ENCODE results near the gene CCL21. TPM values are rescaled to one million over a fixed set of nuclear protein-coding genes. Genes with fewer than 3 reads are reported as not detected.

Gene CCL21
- total RNA-seq, 1 experiment from 2014 or later: not detected

DNA sequence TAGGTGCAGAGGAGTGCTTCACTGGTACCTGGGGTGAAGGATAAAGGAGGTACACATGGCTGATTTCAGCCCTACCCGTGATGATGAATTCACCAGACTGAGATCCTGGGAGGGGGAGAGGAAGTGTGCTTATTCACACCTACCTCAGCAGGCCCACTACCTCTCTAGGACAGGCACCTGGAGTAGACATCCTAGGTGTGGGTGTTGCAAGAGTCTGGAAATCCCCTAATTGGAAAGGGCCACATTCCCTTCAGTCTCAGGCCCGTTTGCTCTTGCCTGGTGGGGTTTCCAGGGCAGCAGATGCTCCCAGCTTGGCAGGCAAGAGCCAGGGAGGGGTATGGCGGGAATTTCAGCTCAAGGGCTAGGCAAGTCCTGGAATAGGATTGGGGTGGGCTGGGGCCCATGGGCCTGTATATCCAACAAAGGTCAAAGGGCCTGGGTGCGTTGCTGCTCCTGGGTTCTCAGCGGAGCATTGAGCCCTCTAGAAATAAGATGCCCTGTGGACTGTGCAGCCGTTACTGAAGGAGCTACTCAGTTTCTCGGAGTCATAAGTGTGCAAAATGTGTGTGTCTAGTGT, 5.8 kb upstream of the CCL21 start:
- H3K27me3 Mint-ChIP-seq (ENCODE audit: low read depth): peaks cover 29% of the 10 kb centered on the region
- no peaks in the 10 kb centered on the region for H3K36me3 Mint-ChIP-seq
- TF ChIP-seq ZNF232 (CRISPR knock-in tag; IDR thresholded peaks at IDR 0.05): no peak
- TF ChIP-seq, protein P1, sequence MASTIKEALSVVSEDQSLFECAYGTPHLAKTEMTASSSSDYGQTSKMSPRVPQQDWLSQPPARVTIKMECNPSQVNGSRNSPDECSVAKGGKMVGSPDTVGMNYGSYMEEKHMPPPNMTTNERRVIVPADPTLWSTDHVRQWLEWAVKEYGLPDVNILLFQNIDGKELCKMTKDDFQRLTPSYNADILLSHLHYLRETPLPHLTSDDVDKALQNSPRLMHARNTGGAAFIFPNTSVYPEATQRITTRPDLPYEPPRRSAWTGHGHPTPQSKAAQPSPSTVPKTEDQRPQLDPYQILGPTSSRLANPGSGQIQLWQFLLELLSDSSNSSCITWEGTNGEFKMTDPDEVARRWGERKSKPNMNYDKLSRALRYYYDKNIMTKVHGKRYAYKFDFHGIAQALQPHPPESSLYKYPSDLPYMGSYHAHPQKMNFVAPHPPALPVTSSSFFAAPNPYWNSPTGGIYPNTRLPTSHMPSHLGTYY (CRISPR knock-in tag; IDR thresholded peaks at IDR 0.05): no peak
- TF ChIP-seq RELA (CRISPR knock-in tag; IDR thresholded peaks at IDR 0.05; ENCODE audit: borderline replicate concordance): no peak
- TF ChIP-seq, protein P2, sequence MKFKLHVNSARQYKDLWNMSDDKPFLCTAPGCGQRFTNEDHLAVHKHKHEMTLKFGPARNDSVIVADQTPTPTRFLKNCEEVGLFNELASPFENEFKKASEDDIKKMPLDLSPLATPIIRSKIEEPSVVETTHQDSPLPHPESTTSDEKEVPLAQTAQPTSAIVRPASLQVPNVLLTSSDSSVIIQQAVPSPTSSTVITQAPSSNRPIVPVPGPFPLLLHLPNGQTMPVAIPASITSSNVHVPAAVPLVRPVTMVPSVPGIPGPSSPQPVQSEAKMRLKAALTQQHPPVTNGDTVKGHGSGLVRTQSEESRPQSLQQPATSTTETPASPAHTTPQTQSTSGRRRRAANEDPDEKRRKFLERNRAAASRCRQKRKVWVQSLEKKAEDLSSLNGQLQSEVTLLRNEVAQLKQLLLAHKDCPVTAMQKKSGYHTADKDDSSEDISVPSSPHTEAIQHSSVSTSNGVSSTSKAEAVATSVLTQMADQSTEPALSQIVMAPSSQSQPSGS (CRISPR knock-in tag; IDR thresholded peaks at IDR 0.05; ENCODE audit: borderline replicate concordance, low read depth): no peak
- TF ChIP-seq PRRX2 (CRISPR knock-in tag; IDR thresholded peaks at IDR 0.05): no peak
- no peak for TF ChIP-seq ZNF138 (CRISPR knock-in tag; conservative IDR thresholded peaks at IDR 0.05)
- ChIA-PET CTCF (interaction anchor here (1.2 to 13.3 kb wide), 2 partner anchors 14 to 40 kb away, joined by 3 to 122 read pairs; no protein-coding TSS in a partner anchor), POLR2A (no interaction called here)
- H3K4me1 Mint-ChIP-seq: no peaks in the 10 kb centered on the region
- peaks cover under 1% of the 10 kb centered on the region; the same call in 1 of the 2 replicates for H3K9me3 Mint-ChIP-seq
- ATAC-seq (no peak), DNase-seq (ENCODE audit: low spot score) (no peak)
- no peak overlapping the region for H3K4me3 Mint-ChIP-seq
- H3K27ac Mint-ChIP-seq: no peak overlapping the region

DNA sequence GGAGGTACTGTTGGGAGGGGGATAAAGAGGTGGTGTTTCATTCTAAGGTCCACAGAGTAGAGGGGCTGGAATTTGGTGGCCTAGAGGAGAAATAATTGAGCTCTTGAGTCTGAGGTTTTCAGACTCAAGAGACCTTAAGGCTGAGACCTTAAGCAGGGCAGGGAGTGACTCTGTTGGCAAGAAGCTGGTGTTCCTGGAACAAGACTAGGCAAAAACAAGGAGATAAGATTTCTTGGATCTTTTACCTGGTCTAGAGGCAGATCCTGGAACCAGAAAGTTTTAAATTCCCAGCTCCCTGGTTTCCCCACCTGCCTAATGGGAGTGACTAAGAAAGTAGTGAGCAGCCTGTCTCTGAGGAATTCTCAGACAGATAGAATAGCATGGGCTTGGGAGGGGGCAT, 4.1 kb upstream of the CCL21 start:
- TF ChIP-seq NR1H2 (CRISPR knock-in tag; IDR thresholded peaks at IDR 0.05): no peak
- TF ChIP-seq, protein P3, sequence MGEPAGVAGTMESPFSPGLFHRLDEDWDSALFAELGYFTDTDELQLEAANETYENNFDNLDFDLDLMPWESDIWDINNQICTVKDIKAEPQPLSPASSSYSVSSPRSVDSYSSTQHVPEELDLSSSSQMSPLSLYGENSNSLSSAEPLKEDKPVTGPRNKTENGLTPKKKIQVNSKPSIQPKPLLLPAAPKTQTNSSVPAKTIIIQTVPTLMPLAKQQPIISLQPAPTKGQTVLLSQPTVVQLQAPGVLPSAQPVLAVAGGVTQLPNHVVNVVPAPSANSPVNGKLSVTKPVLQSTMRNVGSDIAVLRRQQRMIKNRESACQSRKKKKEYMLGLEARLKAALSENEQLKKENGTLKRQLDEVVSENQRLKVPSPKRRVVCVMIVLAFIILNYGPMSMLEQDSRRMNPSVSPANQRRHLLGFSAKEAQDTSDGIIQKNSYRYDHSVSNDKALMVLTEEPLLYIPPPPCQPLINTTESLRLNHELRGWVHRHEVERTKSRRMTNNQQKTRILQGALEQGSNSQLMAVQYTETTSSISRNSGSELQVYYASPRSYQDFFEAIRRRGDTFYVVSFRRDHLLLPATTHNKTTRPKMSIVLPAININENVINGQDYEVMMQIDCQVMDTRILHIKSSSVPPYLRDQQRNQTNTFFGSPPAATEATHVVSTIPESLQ (CRISPR knock-in tag; IDR thresholded peaks at IDR 0.05): no peak
- TF ChIP-seq PRRX2 (CRISPR knock-in tag; IDR thresholded peaks at IDR 0.05): no peak
- Mint-ChIP-seq H3K4me3 (no peak overlapping the region), H3K36me3 (no peaks in the 10 kb centered on the region), H3K9me3 (no peaks in the 10 kb centered on the region), H3K27me3 (ENCODE audit: low read depth) (peaks cover 23% of the 10 kb centered on the region), H3K27ac (no peak overlapping the region), H3K4me1 (no peaks in the 10 kb centered on the region)
- ChIA-PET CTCF (interaction anchor here (1.0 to 13.3 kb wide), 2 partner anchors 12 to 49 kb away, joined by 3 to 122 read pairs; no protein-coding TSS in a partner anchor), POLR2A (no interaction called here)
- ATAC-seq: no peak
- DNase-seq (ENCODE audit: low spot score): no peak

DNA sequence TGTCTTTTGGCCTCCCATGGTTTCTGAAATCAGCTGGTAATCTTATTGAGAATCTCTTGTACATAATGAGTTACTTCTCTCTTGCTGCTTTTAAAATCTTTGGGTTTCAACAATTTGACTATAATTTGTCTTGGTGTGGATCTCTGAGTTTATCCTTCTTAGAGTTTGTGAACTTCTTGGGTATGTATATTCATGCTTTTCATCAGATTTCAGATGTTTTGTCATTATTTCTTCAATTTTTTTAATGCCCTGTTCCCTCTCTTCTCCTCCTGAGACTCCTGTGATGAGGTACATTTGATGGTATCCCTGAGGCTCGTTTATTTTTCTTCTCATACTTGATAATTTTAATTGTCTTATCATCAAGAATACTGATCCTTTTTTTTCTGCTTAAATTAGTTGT, 2.2 kb upstream of the CCL21 start:
- H3K9me3 Mint-ChIP-seq: no peaks in the 10 kb centered on the region
- H3K4me3 Mint-ChIP-seq: no peak overlapping the region
- DNase-seq (ENCODE audit: low spot score): no peak
- ATAC-seq: no peak
- no peaks in the 10 kb centered on the region for H3K36me3 Mint-ChIP-seq
- H3K4me1 Mint-ChIP-seq: no peaks in the 10 kb centered on the region
- ChIA-PET CTCF (interaction anchor here (13.3 kb wide), 1 partner anchor 10 kb away, joined by 122 read pairs; no protein-coding TSS in a partner anchor), POLR2A (no interaction called here)
- peaks cover 23% of the 10 kb centered on the region for H3K27me3 Mint-ChIP-seq (ENCODE audit: low read depth)
- H3K27ac Mint-ChIP-seq: no peak overlapping the region
- TF ChIP-seq TEAD1 (CRISPR knock-in tag; IDR thresholded peaks at IDR 0.05): no peak
- TF ChIP-seq IRF2 (CRISPR knock-in tag; IDR thresholded peaks at IDR 0.05; ENCODE audit: borderline replicate concordance, low read depth): no peak
- no peak for TF ChIP-seq CREM (CRISPR knock-in tag; IDR thresholded peaks at IDR 0.05)
- TF ChIP-seq MYBL2 (CRISPR knock-in tag; IDR thresholded peaks at IDR 0.05): no peak
- no peak for TF ChIP-seq SP1 (CRISPR knock-in tag; conservative IDR thresholded peaks at IDR 0.05)
- TF ChIP-seq NR3C1 (CRISPR knock-in tag; conservative IDR thresholded peaks at IDR 0.05; ENCODE audit: low read depth): no peak
- no peak for TF ChIP-seq EMX1 (CRISPR knock-in tag; IDR thresholded peaks at IDR 0.05)
- TF ChIP-seq, protein P4, sequence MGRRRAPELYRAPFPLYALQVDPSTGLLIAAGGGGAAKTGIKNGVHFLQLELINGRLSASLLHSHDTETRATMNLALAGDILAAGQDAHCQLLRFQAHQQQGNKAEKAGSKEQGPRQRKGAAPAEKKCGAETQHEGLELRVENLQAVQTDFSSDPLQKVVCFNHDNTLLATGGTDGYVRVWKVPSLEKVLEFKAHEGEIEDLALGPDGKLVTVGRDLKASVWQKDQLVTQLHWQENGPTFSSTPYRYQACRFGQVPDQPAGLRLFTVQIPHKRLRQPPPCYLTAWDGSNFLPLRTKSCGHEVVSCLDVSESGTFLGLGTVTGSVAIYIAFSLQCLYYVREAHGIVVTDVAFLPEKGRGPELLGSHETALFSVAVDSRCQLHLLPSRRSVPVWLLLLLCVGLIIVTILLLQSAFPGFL (CRISPR knock-in tag; IDR thresholded peaks at IDR 0.05; ENCODE audit: borderline replicate concordance): no peak
- TF ChIP-seq, protein P5, sequence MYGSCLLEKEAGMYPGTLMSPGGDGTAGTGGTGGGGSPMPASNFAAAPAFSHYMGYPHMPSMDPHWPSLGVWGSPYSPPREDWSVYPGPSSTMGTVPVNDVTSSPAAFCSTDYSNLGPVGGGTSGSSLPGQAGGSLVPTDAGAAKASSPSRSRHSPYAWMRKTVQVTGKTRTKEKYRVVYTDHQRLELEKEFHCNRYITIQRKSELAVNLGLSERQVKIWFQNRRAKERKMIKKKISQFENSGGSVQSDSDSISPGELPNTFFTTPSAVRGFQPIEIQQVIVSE (CRISPR knock-in tag; IDR thresholded peaks at IDR 0.05; ENCODE audit: borderline replicate concordance): no peak
- TF ChIP-seq, protein P6, sequence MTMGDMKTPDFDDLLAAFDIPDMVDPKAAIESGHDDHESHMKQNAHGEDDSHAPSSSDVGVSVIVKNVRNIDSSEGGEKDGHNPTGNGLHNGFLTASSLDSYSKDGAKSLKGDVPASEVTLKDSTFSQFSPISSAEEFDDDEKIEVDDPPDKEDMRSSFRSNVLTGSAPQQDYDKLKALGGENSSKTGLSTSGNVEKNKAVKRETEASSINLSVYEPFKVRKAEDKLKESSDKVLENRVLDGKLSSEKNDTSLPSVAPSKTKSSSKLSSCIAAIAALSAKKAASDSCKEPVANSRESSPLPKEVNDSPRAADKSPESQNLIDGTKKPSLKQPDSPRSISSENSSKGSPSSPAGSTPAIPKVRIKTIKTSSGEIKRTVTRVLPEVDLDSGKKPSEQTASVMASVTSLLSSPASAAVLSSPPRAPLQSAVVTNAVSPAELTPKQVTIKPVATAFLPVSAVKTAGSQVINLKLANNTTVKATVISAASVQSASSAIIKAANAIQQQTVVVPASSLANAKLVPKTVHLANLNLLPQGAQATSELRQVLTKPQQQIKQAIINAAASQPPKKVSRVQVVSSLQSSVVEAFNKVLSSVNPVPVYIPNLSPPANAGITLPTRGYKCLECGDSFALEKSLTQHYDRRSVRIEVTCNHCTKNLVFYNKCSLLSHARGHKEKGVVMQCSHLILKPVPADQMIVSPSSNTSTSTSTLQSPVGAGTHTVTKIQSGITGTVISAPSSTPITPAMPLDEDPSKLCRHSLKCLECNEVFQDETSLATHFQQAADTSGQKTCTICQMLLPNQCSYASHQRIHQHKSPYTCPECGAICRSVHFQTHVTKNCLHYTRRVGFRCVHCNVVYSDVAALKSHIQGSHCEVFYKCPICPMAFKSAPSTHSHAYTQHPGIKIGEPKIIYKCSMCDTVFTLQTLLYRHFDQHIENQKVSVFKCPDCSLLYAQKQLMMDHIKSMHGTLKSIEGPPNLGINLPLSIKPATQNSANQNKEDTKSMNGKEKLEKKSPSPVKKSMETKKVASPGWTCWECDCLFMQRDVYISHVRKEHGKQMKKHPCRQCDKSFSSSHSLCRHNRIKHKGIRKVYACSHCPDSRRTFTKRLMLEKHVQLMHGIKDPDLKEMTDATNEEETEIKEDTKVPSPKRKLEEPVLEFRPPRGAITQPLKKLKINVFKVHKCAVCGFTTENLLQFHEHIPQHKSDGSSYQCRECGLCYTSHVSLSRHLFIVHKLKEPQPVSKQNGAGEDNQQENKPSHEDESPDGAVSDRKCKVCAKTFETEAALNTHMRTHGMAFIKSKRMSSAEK (CRISPR knock-in tag; IDR thresholded peaks at IDR 0.05; ENCODE audit: borderline replicate concordance): no peak
- TF ChIP-seq, protein P7, sequence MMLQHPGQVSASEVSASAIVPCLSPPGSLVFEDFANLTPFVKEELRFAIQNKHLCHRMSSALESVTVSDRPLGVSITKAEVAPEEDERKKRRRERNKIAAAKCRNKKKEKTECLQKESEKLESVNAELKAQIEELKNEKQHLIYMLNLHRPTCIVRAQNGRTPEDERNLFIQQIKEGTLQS (CRISPR knock-in tag; conservative IDR thresholded peaks at IDR 0.05): no peak

All from WTC11 (cell line).